HL-60 (cell line): ENCODE results near the gene ERRFI1.

Experiments
- DNase-seq, 2 experiments: peaks; one replicate each; pipeline ENCODE4 v3.0.0-alpha.2; 2010 to 2020; ENCODE audit warnings: low read depth in 1 of 2, low spot score in 1 of 2
- H3K27ac ChIP-seq: fragments of 250-450 bp; sonication (Bioruptor Pico); replicated peaks from 2 replicates; pipeline ENCODE4 v1.5.1; 2020; ENCODE audit warnings: mild to moderate bottlenecking, moderate library complexity
- H3K27me3 ChIP-seq: fragments of 250-450 bp; sonication (Bioruptor Pico); 2 replicates; pipeline ENCODE4 v1.5.1; 2021; ENCODE audit warnings: mild to moderate bottlenecking, moderate library complexity; ENCODE audit not compliant: insufficient read depth, poor library complexity, severe bottlenecking
- H3K4me3 ChIP-seq: replicated peaks from 2 replicates; pipeline ENCODE4 v1.5.1; 2011; ENCODE audit warnings: mild to moderate bottlenecking, control low read depth, low read length; ENCODE audit not compliant: insufficient read depth
- CTCF ChIP-seq: IDR thresholded peaks from one replicate; pipeline ENCODE4 v1.5.1; 2011; ENCODE audit warnings: low read length, control low read depth, inconsistent platforms; ENCODE audit not compliant: insufficient read depth
- GABPA ChIP-seq: IDR thresholded peaks from 2 replicates; pipeline ENCODE4 v1.6.1; 2012; ENCODE audit warnings: low read depth
- POLR2AphosphoS5 ChIP-seq: IDR thresholded peaks from 2 replicates; pipeline ENCODE4 v1.6.1; 2012; ENCODE audit warnings: low read depth
- REST ChIP-seq: IDR thresholded peaks from 2 replicates; pipeline ENCODE4 v1.6.1; 2012; ENCODE audit warnings: low read depth; ENCODE audit not compliant: insufficient replicate concordance
- SPI1 ChIP-seq: IDR thresholded peaks from 2 replicates; pipeline ENCODE4 v1.6.1; 2012; ENCODE audit warnings: low read depth, mild to moderate bottlenecking, borderline replicate concordance

Gene ERRFI1

GRCh38 chr1:8046391-8046790 lies 20.3 kb upstream of the ERRFI1 start:
- H3K27ac ChIP-seq: no peak overlapping the region
- no peak for DNase-seq

GRCh38 chr1:8043621-8044020 lies 17.5 kb upstream of the ERRFI1 start:
- Histone ChIP-seq H3K27ac (no peak overlapping the region), H3K27me3 (no peaks in the 10 kb centered on the region), H3K4me3 (no peak overlapping the region)
- DNase-seq: no peak
- TF ChIP-seq SPI1 (no peak), GABPA (no peak), REST (no peak), POLR2AphosphoS5 (no peak), CTCF (no peak)

More at GRCh38 chr1:8046391-8046790, 20.3 kb upstream of the ERRFI1 start:
- Histone ChIP-seq H3K27me3 (no peaks in the 10 kb centered on the region), H3K4me3 (no peak overlapping the region)
- TF ChIP-seq GABPA: no peak
- no peak for TF ChIP-seq CTCF
- no peak for TF ChIP-seq SPI1
- TF ChIP-seq POLR2AphosphoS5: no peak
- no peak for TF ChIP-seq REST

GRCh38 chr1:8042134-8042533 lies 16.0 kb upstream of the ERRFI1 start:
- H3K4me3 ChIP-seq: no peak overlapping the region
- TF ChIP-seq GABPA (no peak), CTCF (no peak), POLR2AphosphoS5 (no peak), REST (no peak)
- no peaks in the 10 kb centered on the region for H3K27me3 ChIP-seq
- no peak for DNase-seq
- no peak overlapping the region for H3K27ac ChIP-seq
